Diencephalon (tissue), 1 donor: Measurements from ENCODE around the gene PRDM9. TPM values are rescaled to one million over a fixed set of nuclear protein-coding genes. Genes with fewer than 3 reads are reported as not detected.

Source experiments
- total RNA-seq: library from RNA; depleted of rRNA; stranded (reverse); fragments of >200 nt; gene quantifications from one replicate; pipeline ENCODE4 v1.2.3, GENCODE V29; 2014

Gene PRDM9
- total RNA-seq, result not detected

GRCh38 chr5:23507278-23507685 is at the start of gene PRDM9:
TSS of gene PRDM9 (plus strand) at chr5:23507609. CDS start at chr5:23509034, 1,425 bp downstream.

